OCI-LY3 (cell line): Measurements from ENCODE around the gene WDR43.

Experiments used
- H2AFZ ChIP-seq: fragments of 200-600, 300-600 bp; shearing (Covaris generic); 2 replicates; pipeline ENCODE4 v1.6.0; 2014; ENCODE audit warnings: antibody characterized with exemption, low read depth, low read length
- H3K27ac ChIP-seq: fragments of 200-600, 300-600 bp; sonication (generic); 2 replicates; pipeline ENCODE4 v1.5.1; 2014; ENCODE audit warnings: mild to moderate bottlenecking, low read length, moderate library complexity, mixed read lengths
- H3K27me3 ChIP-seq: fragments of 200-600, 300-600 bp; sonication (generic); 2 replicates; pipeline ENCODE4 v1.6.1; 2014; ENCODE audit warnings: low read depth, low read length, mixed read lengths
- H3K36me3 ChIP-seq: fragments of 200-600, 300-600 bp; sonication (generic); replicated peaks from 2 replicates; pipeline ENCODE3; 2014; ENCODE audit warnings: low read depth, low read length, mixed read lengths
- H3K4me1 ChIP-seq: fragments of 300-600, 200-600 bp; sonication (generic); 2 replicates; pipeline ENCODE4 v1.6.1; 2014; ENCODE audit warnings: low read length, mixed read lengths
- H3K4me2 ChIP-seq: fragments of 200-600, 300-600 bp; sonication (generic); 2 replicates; pipeline ENCODE4 v1.6.1; 2014; ENCODE audit warnings: low read length, mixed read lengths
- H3K4me3 ChIP-seq: fragments of 300-600, 200-600 bp; sonication (generic); 2 replicates; pipeline ENCODE4 v1.5.1; 2014; ENCODE audit warnings: antibody characterized with exemption, mild to moderate bottlenecking, low read length, moderate library complexity
- H3K79me2 ChIP-seq: fragments of 300-600, 200-600 bp; shearing (Covaris generic); 2 replicates; pipeline ENCODE4 v1.6.1; 2014; ENCODE audit warnings: mild to moderate bottlenecking, low read length, mixed read lengths
- H3K9ac ChIP-seq: fragments of 300-600, 200-600 bp; shearing (Covaris generic); 2 replicates; pipeline ENCODE4 v1.6.0; 2014; ENCODE audit warnings: mild to moderate bottlenecking, low read length, moderate library complexity
- H3K9me3 ChIP-seq: fragments of 200-600, 300-600 bp; shearing (Covaris generic); 2 replicates; pipeline ENCODE4 v1.6.1; 2014; ENCODE audit warnings: low read length, mixed read lengths; ENCODE audit not compliant: insufficient read depth
- H4K20me1 ChIP-seq: fragments of 200-600, 300-600 bp; sonication (generic); 2 replicates; pipeline ENCODE4 v1.6.1; 2016; ENCODE audit warnings: low read length, mixed read lengths; ENCODE audit not compliant: insufficient read depth
- CTCF ChIP-seq: fragments of 200-600, 300-600 bp; sonication (generic); IDR thresholded peaks from 2 replicates; pipeline ENCODE4 v1.5.1; 2014; ENCODE audit warnings: antibody characterized with exemption, low read length, low read depth
- EZH2phosphoT487 ChIP-seq: fragments of 200-600 bp; shearing (Covaris generic); IDR thresholded peaks from 2 replicates; pipeline ENCODE4 v1.6.1; 2018; ENCODE audit warnings: antibody characterized with exemption, mixed run types, low read depth

WDR43 gene

GRCh38 chr2:28904802-28905457 is 10.5 kb downstream of the WDR43 start:
- no peaks in the 10 kb centered on the region for H3K27me3 ChIP-seq
- H2AFZ ChIP-seq = no peak overlapping the region
- H3K36me3 ChIP-seq = peaks cover 53% of the 10 kb centered on the region
- no peaks in the 10 kb centered on the region for H3K4me1 ChIP-seq
- TF ChIP-seq EZH2phosphoT487 = no peak
- no peak for TF ChIP-seq CTCF
- no peak overlapping the region for H3K4me2 ChIP-seq
- H3K4me3 ChIP-seq = no peak overlapping the region
- H4K20me1 ChIP-seq = peaks cover 72% of the 10 kb centered on the region
- H3K9me3 ChIP-seq = no peaks in the 10 kb centered on the region
- no peak overlapping the region for H3K9ac ChIP-seq
- no peak overlapping the region for H3K27ac ChIP-seq
- H3K79me2 ChIP-seq = peaks cover 100% of the 10 kb centered on the region

- H3K4me2 ChIP-seq = no peak overlapping the region
- peaks cover 100% of the 10 kb centered on the region for H3K79me2 ChIP-seq
- peaks cover 57% of the 10 kb centered on the region for H3K36me3 ChIP-seq
- no peaks in the 10 kb centered on the region for H3K27me3 ChIP-seq
- H3K4me1 ChIP-seq = no peaks in the 10 kb centered on the region
- no peaks in the 10 kb centered on the region for H3K9me3 ChIP-seq
- no peak overlapping the region for H3K4me3 ChIP-seq
- no peak overlapping the region for H3K9ac ChIP-seq
- H4K20me1 ChIP-seq = peaks cover 70% of the 10 kb centered on the region
- no peak overlapping the region for H3K27ac ChIP-seq
- H2AFZ ChIP-seq = no peak overlapping the region
- TF ChIP-seq CTCF = no peak
- no peak for TF ChIP-seq EZH2phosphoT487
Measured at GRCh38 chr2:28905533-28905932, 11.1 kb downstream of the WDR43 start.

- Histone ChIP-seq H3K27me3 (no peaks in the 10 kb centered on the region), H2AFZ (no peak overlapping the region), H3K4me3 (no peak overlapping the region), H3K27ac (no peak overlapping the region), H3K9ac (no peak overlapping the region), H3K79me2 (peaks cover 100% of the 10 kb centered on the region), H3K4me2 (no peak overlapping the region), H3K36me3 (peaks cover 57% of the 10 kb centered on the region), H3K4me1 (no peaks in the 10 kb centered on the region), H3K9me3 (no peaks in the 10 kb centered on the region), H4K20me1 (peaks cover 62% of the 10 kb centered on the region)
- no peak for TF ChIP-seq CTCF
- TF ChIP-seq EZH2phosphoT487 = no peak
Measured at GRCh38 chr2:28906376-28906775, 11.9 kb downstream of the WDR43 start.

- Histone ChIP-seq H3K9me3 (no peaks in the 10 kb centered on the region), H3K4me1 (no peaks in the 10 kb centered on the region), H3K4me2 (no peak overlapping the region), H4K20me1 (peaks cover 61% of the 10 kb centered on the region), H3K4me3 (no peak overlapping the region), H3K36me3 (peaks cover 59% of the 10 kb centered on the region), H3K79me2 (peaks cover 100% of the 10 kb centered on the region), H3K27ac (no peak overlapping the region), H2AFZ (no peak overlapping the region), H3K27me3 (no peaks in the 10 kb centered on the region), H3K9ac (no peak overlapping the region)
- TF ChIP-seq EZH2phosphoT487 (no peak), CTCF (no peak)
Measured at GRCh38 chr2:28906821-28907220, 12.4 kb downstream of the WDR43 start.
